Measurements from ENCODE around the gene GOLGB1.
"Not testable (repeated sequence)": the region's sequence is repeated elsewhere in the genome, so short reads cannot be mapped to it uniquely, and the experiment has no call there.

The GOLGB1 gene

DNA sequence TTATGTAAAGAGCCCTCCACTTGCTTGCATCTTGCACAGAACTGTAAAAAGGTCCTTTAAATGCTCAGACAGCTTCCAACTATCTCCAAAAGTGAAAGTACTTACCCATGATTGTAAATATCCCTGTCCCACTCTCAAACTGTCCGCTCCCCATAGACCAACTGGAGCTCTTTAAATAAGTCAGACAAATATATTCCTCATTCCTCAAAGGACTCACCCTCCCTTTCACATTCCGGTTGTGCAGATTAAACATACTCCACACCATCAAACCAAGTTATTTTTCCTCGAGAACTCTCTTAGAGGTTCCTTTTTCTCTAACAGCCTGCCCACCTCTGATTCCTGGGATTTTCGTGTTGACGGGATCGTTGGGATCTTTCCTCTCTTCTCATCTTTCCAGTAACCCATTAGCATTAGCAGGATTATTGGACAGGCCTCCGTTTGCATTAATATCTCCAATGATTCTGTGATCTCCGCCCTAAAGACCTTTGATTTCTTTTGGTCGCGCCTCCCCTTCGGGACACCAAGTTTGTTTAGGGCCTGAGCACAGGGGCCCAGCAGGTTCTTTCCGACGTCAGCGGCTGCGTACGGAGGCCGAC, 763 bp downstream of the GOLGB1 start:
- Histone ChIP-seq H3K4me3 (replicated peaks; ENCODE audit: low read depth, low read length) (peak overlapping the region; percentile 86), H3K27me3 (replicated peaks; ENCODE audit: control insufficient read depth, insufficient read depth, low read length) (no peaks in the 10 kb centered on the region), H3K36me3 (ENCODE audit: control insufficient read depth, insufficient read depth, low read length) (no peaks in the 10 kb centered on the region)
- DNase-seq (ENCODE audit: extremely low read depth, insufficient read length): no peak
- TF ChIP-seq, protein P1, sequence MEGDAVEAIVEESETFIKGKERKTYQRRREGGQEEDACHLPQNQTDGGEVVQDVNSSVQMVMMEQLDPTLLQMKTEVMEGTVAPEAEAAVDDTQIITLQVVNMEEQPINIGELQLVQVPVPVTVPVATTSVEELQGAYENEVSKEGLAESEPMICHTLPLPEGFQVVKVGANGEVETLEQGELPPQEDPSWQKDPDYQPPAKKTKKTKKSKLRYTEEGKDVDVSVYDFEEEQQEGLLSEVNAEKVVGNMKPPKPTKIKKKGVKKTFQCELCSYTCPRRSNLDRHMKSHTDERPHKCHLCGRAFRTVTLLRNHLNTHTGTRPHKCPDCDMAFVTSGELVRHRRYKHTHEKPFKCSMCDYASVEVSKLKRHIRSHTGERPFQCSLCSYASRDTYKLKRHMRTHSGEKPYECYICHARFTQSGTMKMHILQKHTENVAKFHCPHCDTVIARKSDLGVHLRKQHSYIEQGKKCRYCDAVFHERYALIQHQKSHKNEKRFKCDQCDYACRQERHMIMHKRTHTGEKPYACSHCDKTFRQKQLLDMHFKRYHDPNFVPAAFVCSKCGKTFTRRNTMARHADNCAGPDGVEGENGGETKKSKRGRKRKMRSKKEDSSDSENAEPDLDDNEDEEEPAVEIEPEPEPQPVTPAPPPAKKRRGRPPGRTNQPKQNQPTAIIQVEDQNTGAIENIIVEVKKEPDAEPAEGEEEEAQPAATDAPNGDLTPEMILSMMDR (IDR thresholded peaks at IDR 0.05; ENCODE audit: insufficient read depth, low read length, poor library complexity, severe bottlenecking): no peak

DNA sequence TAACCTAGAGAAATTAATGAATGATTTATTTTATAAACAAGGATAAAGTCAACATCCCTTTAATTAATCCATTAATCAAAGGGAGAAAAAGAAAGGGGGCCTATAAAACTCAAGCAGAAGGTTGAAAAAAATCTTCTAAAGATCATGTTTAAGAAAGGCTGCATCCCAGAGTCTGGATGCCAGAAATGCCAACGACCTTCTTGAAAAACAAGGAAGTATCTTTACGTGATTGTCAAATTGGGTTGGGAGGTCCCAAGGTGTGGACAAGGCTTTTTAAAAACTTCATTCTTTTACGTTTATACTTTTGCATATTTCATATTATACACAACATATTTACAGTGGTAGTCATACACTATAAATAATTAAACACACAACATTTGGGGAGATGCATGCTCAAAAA, 1.6 kb downstream of the GOLGB1 start:
- TF ChIP-seq, protein P1 (IDR thresholded peaks at IDR 0.05; ENCODE audit: insufficient read depth, low read length, poor library complexity, severe bottlenecking): no peak
- H3K27me3 ChIP-seq (replicated peaks; ENCODE audit: control insufficient read depth, insufficient read depth, low read length): no peaks in the 10 kb centered on the region

DNA sequence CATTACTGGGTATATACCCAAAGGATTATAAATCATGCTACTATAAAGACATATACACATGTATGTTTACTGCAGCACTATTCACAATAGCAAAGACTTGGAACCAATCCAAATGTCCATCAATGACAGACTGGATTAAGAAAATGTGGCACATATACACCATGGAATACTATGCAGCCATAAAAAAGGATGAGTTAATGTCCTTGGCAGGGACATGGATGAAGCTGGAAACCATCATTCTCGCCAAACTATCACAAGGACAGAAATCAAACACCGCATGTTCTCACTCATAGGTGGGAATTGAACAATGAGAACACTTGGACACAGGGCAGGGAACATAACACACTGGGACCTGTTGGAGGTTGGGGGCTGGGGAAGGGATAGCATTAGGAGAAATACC, 6.4 kb downstream of the GOLGB1 start:
- not testable (repeated sequence) for H3K27me3 ChIP-seq (replicated peaks; ENCODE audit: control insufficient read depth, insufficient read depth, low read length); H3K4me3 ChIP-seq (replicated peaks; ENCODE audit: low read depth, low read length); DNase-seq (ENCODE audit: extremely low read depth, insufficient read length); H3K36me3 ChIP-seq (ENCODE audit: control insufficient read depth, insufficient read depth, low read length)

More for the DNA sequence above, 1.6 kb downstream of the GOLGB1 start:
- Histone ChIP-seq H3K36me3 (ENCODE audit: control insufficient read depth, insufficient read depth, low read length) (no peaks in the 10 kb centered on the region), H3K4me3 (replicated peaks; ENCODE audit: low read depth, low read length) (peak overlapping the region; percentile 86)
- DNase-seq (ENCODE audit: extremely low read depth, insufficient read length): no peak

DNA sequence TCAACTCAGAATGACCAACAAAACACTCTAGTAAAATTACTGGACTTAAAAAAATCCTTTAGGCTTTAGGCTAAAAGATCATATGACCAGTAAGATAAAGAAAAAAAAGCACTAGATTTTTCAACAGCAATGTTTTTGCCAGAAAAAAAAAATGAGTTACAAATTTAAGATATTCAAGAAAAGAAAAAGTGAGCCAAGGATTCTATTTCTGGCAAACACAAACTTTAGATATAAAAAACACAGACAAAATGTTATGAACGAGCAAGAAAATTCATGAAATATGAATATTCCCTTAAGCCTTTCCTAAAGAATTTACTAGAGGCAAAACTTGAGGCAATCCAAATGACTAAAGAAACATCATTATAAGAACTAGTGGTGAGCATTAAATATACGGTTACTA, 8.6 kb downstream of the GOLGB1 start:
- Histone ChIP-seq H3K36me3 (ENCODE audit: control insufficient read depth, insufficient read depth, low read length) (no peaks in the 10 kb centered on the region; the same call in 1 of the 2 replicates), H3K4me3 (replicated peaks; ENCODE audit: low read depth, low read length) (no peak overlapping the region), H3K27me3 (replicated peaks; ENCODE audit: control insufficient read depth, insufficient read depth, low read length) (no peaks in the 10 kb centered on the region)
- no peak for DNase-seq (ENCODE audit: extremely low read depth, insufficient read length)
- TF ChIP-seq, protein P1 (IDR thresholded peaks at IDR 0.05; ENCODE audit: insufficient read depth, low read length, poor library complexity, severe bottlenecking): no peak

DNA sequence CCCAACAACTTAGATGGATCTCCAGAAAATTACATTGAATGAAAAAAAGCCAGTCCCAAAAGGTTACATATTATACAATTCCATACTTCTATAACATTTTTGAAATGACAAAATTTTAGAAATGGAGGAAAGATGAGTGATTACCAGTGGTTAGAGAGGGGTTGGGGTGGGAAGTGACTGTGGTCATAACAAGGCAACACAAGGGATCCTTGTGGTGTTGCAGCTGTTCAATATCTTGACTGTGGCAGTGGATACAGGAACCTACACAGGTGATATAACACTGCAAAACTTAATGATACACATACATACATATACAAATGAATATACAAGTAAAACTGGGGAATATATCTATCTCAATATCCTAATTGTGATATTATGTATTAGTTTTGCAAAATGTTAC, 9.6 kb downstream of the GOLGB1 start:
- no peaks in the 10 kb centered on the region; the same call in 1 of the 2 replicates for H3K36me3 ChIP-seq (ENCODE audit: control insufficient read depth, insufficient read depth, low read length)
- no peak overlapping the region for H3K4me3 ChIP-seq (replicated peaks; ENCODE audit: low read depth, low read length)
- DNase-seq (ENCODE audit: extremely low read depth, insufficient read length): no peak
- no peaks in the 10 kb centered on the region for H3K27me3 ChIP-seq (replicated peaks; ENCODE audit: control insufficient read depth, insufficient read depth, low read length)
- TF ChIP-seq, protein P1 (IDR thresholded peaks at IDR 0.05; ENCODE audit: insufficient read depth, low read length, poor library complexity, severe bottlenecking): no peak

DNA sequence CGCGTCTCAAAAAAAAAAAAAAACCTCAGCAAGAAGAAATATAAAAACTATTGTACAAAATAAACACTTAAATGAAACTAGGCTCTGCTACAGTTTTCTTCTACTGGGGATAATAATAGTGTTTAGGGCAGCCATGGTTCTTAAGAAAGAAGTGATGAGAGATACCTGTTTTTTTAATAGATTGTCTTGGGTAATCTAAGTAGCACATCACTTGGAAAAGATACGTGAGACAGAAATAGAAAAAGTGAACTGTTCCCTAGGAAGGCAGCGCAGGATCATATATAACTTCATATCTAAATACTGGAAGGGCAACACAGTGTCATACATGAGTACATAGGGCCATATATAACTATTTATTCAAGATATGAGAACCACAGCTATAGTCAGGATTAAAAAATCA, 11.9 kb downstream of the GOLGB1 start:
- Histone ChIP-seq H3K4me3 (replicated peaks; ENCODE audit: low read depth, low read length) (no peak overlapping the region), H3K27me3 (replicated peaks; ENCODE audit: control insufficient read depth, insufficient read depth, low read length) (no peaks in the 10 kb centered on the region), H3K36me3 (ENCODE audit: control insufficient read depth, insufficient read depth, low read length) (no peaks in the 10 kb centered on the region; the same call in 1 of the 2 replicates)
- no peak for DNase-seq (ENCODE audit: extremely low read depth, insufficient read length)
- TF ChIP-seq, protein P1 (IDR thresholded peaks at IDR 0.05; ENCODE audit: insufficient read depth, low read length, poor library complexity, severe bottlenecking): no peak
